ENCODE measurements around the gene SORCS2.

GRCh38 chr4:7522452-7523220 lies 330.3 kb downstream of the SORCS2 start:
- TF ChIP-seq CTCF (conservative IDR thresholded peaks at IDR 0.05; ENCODE audit: low read length) (no peak), EZH2phosphoT487 (IDR thresholded peaks at IDR 0.05; ENCODE audit: borderline replicate concordance, low read depth, low read length) (no peak)

All from OCI-LY7 (cell line).